ENCODE measurements around the gene MICU1. TPM values are rescaled to one million over a fixed set of nuclear protein-coding genes. Genes with fewer than 3 reads are reported as not detected.

The MICU1 gene
- polyA plus RNA-seq, 1 of the 3 experiments (the other 2 are of a cell fraction) = 24.6 TPM

DNA sequence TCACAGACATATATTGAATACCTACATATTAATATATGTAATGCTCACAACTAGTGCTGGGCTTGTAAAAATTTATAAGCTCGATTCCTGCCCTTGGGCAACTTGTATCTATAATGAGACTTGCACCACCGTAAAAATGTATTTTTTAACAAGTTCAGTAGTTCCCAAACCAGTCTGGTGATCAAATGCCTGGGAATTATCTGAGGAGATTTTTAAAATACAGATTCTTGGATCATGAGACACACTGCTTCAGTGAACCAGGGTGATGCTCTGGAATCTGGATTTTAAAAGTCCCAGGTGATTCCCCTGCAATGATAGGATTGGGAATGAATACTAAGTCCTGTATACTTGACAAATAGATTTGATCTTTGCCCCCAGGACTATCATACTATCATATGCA, 4.3 kb upstream of the MICU1 start:
- no peaks in the 10 kb centered on the region for H3K4me1 ChIP-seq (ENCODE audit: control insufficient read depth in 1 of 2, insufficient read depth in 2 of 2, low read depth in 1 of 2, low read length in 1 of 2)
- no peaks in the 10 kb centered on the region for H3K36me3 ChIP-seq (replicated peaks in 1 of 2; ENCODE audit: control insufficient read depth in 1 of 2, insufficient read depth in 2 of 2, low read length in 1 of 2)
- no peaks in the 10 kb centered on the region for H3K9me3 ChIP-seq
- TF ChIP-seq RXRA (IDR thresholded peaks at IDR 0.05; ENCODE audit: borderline replicate concordance, low read depth) (no peak), GABPA (IDR thresholded peaks at IDR 0.05; ENCODE audit: low read depth) (no peak), FOXM1 (IDR thresholded peaks at IDR 0.05; ENCODE audit: low read depth) (no peak), EZH2phosphoT487 (IDR thresholded peaks at IDR 0.05; ENCODE audit: borderline replicate concordance, low read depth) (no peak), ELF1 (IDR thresholded peaks at IDR 0.05) (no peak), RAD21 (IDR thresholded peaks at IDR 0.05; ENCODE audit: low read length) (no peak), GATA2 (CRISPR knock-in tag; IDR thresholded peaks at IDR 0.05) (no peak), RCOR1 (IDR thresholded peaks at IDR 0.05; ENCODE audit: low read length) (no peak), POLR2AphosphoS5 (IDR thresholded peaks at IDR 0.05; ENCODE audit: low read depth, low read length) (no peak), EP300 (IDR thresholded peaks at IDR 0.05; ENCODE audit: borderline replicate concordance in 1 of 2, low read depth in 1 of 2, low read length in 1 of 2) (no peak), MEF2A (IDR thresholded peaks at IDR 0.05; ENCODE audit: borderline replicate concordance, low read depth) (no peak), TAF1 (IDR thresholded peaks at IDR 0.05; ENCODE audit: borderline replicate concordance, low read depth, low read length) (no peak), SIN3A (IDR thresholded peaks at IDR 0.05; ENCODE audit: borderline replicate concordance, low read depth, low read length) (no peak), FOSL2 (IDR thresholded peaks at IDR 0.05; ENCODE audit: borderline replicate concordance, low read depth) (no peak)
- TF ChIP-seq, protein P1, sequence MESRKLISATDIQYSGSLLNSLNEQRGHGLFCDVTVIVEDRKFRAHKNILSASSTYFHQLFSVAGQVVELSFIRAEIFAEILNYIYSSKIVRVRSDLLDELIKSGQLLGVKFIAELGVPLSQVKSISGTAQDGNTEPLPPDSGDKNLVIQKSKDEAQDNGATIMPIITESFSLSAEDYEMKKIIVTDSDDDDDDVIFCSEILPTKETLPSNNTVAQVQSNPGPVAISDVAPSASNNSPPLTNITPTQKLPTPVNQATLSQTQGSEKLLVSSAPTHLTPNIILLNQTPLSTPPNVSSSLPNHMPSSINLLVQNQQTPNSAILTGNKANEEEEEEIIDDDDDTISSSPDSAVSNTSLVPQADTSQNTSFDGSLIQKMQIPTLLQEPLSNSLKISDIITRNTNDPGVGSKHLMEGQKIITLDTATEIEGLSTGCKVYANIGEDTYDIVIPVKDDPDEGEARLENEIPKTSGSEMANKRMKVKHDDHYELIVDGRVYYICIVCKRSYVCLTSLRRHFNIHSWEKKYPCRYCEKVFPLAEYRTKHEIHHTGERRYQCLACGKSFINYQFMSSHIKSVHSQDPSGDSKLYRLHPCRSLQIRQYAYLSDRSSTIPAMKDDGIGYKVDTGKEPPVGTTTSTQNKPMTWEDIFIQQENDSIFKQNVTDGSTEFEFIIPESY (IDR thresholded peaks at IDR 0.05; ENCODE audit: borderline replicate concordance, low read depth) = no peak
- TF ChIP-seq, protein P2, sequence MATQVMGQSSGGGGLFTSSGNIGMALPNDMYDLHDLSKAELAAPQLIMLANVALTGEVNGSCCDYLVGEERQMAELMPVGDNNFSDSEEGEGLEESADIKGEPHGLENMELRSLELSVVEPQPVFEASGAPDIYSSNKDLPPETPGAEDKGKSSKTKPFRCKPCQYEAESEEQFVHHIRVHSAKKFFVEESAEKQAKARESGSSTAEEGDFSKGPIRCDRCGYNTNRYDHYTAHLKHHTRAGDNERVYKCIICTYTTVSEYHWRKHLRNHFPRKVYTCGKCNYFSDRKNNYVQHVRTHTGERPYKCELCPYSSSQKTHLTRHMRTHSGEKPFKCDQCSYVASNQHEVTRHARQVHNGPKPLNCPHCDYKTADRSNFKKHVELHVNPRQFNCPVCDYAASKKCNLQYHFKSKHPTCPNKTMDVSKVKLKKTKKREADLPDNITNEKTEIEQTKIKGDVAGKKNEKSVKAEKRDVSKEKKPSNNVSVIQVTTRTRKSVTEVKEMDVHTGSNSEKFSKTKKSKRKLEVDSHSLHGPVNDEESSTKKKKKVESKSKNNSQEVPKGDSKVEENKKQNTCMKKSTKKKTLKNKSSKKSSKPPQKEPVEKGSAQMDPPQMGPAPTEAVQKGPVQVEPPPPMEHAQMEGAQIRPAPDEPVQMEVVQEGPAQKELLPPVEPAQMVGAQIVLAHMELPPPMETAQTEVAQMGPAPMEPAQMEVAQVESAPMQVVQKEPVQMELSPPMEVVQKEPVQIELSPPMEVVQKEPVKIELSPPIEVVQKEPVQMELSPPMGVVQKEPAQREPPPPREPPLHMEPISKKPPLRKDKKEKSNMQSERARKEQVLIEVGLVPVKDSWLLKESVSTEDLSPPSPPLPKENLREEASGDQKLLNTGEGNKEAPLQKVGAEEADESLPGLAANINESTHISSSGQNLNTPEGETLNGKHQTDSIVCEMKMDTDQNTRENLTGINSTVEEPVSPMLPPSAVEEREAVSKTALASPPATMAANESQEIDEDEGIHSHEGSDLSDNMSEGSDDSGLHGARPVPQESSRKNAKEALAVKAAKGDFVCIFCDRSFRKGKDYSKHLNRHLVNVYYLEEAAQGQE (IDR thresholded peaks at IDR 0.05; ENCODE audit: low read depth, low read length) = no peak
- TF ChIP-seq, protein P3, sequence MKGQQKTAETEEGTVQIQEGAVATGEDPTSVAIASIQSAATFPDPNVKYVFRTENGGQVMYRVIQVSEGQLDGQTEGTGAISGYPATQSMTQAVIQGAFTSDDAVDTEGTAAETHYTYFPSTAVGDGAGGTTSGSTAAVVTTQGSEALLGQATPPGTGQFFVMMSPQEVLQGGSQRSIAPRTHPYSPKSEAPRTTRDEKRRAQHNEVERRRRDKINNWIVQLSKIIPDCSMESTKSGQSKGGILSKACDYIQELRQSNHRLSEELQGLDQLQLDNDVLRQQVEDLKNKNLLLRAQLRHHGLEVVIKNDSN (IDR thresholded peaks at IDR 0.05; ENCODE audit: borderline replicate concordance, low read depth) = no peak
- TF ChIP-seq, protein P4, sequence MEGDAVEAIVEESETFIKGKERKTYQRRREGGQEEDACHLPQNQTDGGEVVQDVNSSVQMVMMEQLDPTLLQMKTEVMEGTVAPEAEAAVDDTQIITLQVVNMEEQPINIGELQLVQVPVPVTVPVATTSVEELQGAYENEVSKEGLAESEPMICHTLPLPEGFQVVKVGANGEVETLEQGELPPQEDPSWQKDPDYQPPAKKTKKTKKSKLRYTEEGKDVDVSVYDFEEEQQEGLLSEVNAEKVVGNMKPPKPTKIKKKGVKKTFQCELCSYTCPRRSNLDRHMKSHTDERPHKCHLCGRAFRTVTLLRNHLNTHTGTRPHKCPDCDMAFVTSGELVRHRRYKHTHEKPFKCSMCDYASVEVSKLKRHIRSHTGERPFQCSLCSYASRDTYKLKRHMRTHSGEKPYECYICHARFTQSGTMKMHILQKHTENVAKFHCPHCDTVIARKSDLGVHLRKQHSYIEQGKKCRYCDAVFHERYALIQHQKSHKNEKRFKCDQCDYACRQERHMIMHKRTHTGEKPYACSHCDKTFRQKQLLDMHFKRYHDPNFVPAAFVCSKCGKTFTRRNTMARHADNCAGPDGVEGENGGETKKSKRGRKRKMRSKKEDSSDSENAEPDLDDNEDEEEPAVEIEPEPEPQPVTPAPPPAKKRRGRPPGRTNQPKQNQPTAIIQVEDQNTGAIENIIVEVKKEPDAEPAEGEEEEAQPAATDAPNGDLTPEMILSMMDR (IDR thresholded peaks at IDR 0.05) = no peak
- H3K79me2 ChIP-seq (ENCODE audit: insufficient read depth) = peaks cover 2% of the 10 kb centered on the region; the same call in 1 of the 2 replicates
- ChIA-PET CTCF (no interaction called here), POLR2A (no interaction called here)
- no peak for DNase-seq
- H3K4me2 ChIP-seq = no peak overlapping the region
- H3K4me3 ChIP-seq (ENCODE audit: low read depth in 2 of 2, low read length in 1 of 2) = no peak overlapping the region
- 73% methylated on average over 2 of the region's 2 CpGs for WGBS (ENCODE audit: low lambda C conversion rate)
- H4K20me1 ChIP-seq (ENCODE audit: insufficient read depth) = no peaks in the 10 kb centered on the region
- H3F3A ChIP-seq (replicated peaks; ENCODE audit: insufficient read depth) = no peaks in the 10 kb centered on the region
- H3K9ac ChIP-seq = no peak overlapping the region
- no peaks in the 10 kb centered on the region for H3K27me3 ChIP-seq (ENCODE audit: insufficient read depth)
- H3K27ac ChIP-seq (ENCODE audit: low read depth in 2 of 2, low read length in 1 of 2) = no peak overlapping the region
- no peaks in the 10 kb centered on the region for H3K9me2 ChIP-seq
- no peak overlapping the region for H2AFZ ChIP-seq (ENCODE audit: low read depth)
